GDM1 (cell line): Measurements from ENCODE around the gene SLC1A7.

Experiments
- DNase-seq: peaks from one replicate; lab custom pipeline; 2025; lab: John Stamatoyannopoulos, UW

Gene SLC1A7

GRCh38 chr1:53115403-53116306, 26.8 kb downstream of the SLC1A7 start:
- DNase-seq = no peak

GRCh38 chr1:53114581-53115400, 27.6 kb downstream of the SLC1A7 start:
- DNase-seq = no peak

GRCh38 chr1:53114090-53114489, 28.3 kb downstream of the SLC1A7 start:
- no peak for DNase-seq

GRCh38 chr1:53112861-53113260, 29.6 kb downstream of the SLC1A7 start:
- DNase-seq = no peak

GRCh38 chr1:53112271-53112774, 30.1 kb downstream of the SLC1A7 start:
- no peak for DNase-seq

- DNase-seq = no peak
Measured at GRCh38 chr1:53111693-53112092, 30.7 kb downstream of the SLC1A7 start.

- DNase-seq = no peak
Measured at GRCh38 chr1:53111073-53111556, 31.3 kb downstream of the SLC1A7 start.

- DNase-seq = peak; percentile 18
Measured at GRCh38 chr1:53110370-53111072, 31.9 kb downstream of the SLC1A7 start.

GRCh38 chr1:53108646-53109580, 33.5 kb downstream of the SLC1A7 start:
- DNase-seq = no peak

- DNase-seq = no peak
Measured at GRCh38 chr1:53107570-53108322, 34.7 kb downstream of the SLC1A7 start.

GRCh38 chr1:53107090-53107489, 35.3 kb downstream of the SLC1A7 start:
- no peak for DNase-seq

GRCh38 chr1:53104289-53104913, 38.0 kb downstream of the SLC1A7 start:
- DNase-seq = no peak

GRCh38 chr1:53094533-53094919, 47.9 kb downstream of the SLC1A7 start:
- DNase-seq = no peak

- no peak for DNase-seq
Measured at GRCh38 chr1:53093778-53094532, 48.5 kb downstream of the SLC1A7 start.

GRCh38 chr1:53093451-53093754, 49.0 kb downstream of the SLC1A7 start:
- no peak for DNase-seq

GRCh38 chr1:53092659-53093450, 49.6 kb downstream of the SLC1A7 start:
- no peak for DNase-seq

- DNase-seq = no peak
Measured at GRCh38 chr1:53091841-53092645, 50.4 kb downstream of the SLC1A7 start.
